ENCODE results near the gene SORCS2. TPM values are rescaled to one million over a fixed set of nuclear protein-coding genes. Genes with fewer than 3 reads are reported as not detected.

SORCS2 gene
- total and polyA plus RNA-seq, 2 of the 8 experiments (the other 6 are each of a cell fraction or from before 2014, with no cell fraction given) = 0.36 to 1.8 TPM

- Histone ChIP-seq H3K4me1 (replicated peaks in 1 of 4; ENCODE audit: control insufficient read depth in 3 of 4, insufficient read depth in 4 of 4, low read length in 3 of 4) (peaks cover 0 to 2% (median 0%) of the 10 kb centered on the region in 4 experiments; a peak in 1 of 7 replicates), H3K4me2 (ENCODE audit: insufficient read depth in 1 of 2, low read depth in 2 of 2, low read length in 2 of 2) (no peak overlapping the region), H3K27me3 (replicated peaks in 1 of 4; ENCODE audit: control insufficient read depth in 3 of 4, extremely low read depth in 1 of 4, insufficient read depth in 3 of 4, low read length in 3 of 4) (no peaks in the 10 kb centered on the region), H3K14ac (ENCODE audit: insufficient read length) (no peak overlapping the region), H3K9me3 (ENCODE audit: insufficient read depth in 2 of 2, low read depth in 1 of 2, low read length in 1 of 2) (peaks cover 5 to 8% of the 10 kb centered on the region in 2 experiments; a peak in 3 of 4 replicates), H4K20me1 (replicated peaks in 1 of 2; ENCODE audit: control insufficient read depth in 1 of 2, insufficient read depth in 2 of 2, low read length in 2 of 2) (no peaks in the 10 kb centered on the region), H2AK5ac (ENCODE audit: low read depth, low read length) (no peak overlapping the region), H3K4ac (replicated peaks; ENCODE audit: insufficient read length, low read depth, low read length) (no peak overlapping the region), H2AFZ (ENCODE audit: low read length) (no peak overlapping the region), H3K9ac (replicated peaks in 1 of 4; ENCODE audit: extremely low read depth in 1 of 4, low read depth in 3 of 4, low read length in 3 of 4) (no peak overlapping the region), H4K5ac (ENCODE audit: insufficient read length, low read depth, low read length) (no peak overlapping the region), H2BK120ac (replicated peaks; ENCODE audit: low read depth, low read length) (no peak overlapping the region), H3K79me2 (ENCODE audit: control insufficient read depth in 1 of 2, insufficient read depth in 2 of 2, low read length in 2 of 2) (no peaks in the 10 kb centered on the region), H2BK12ac (ENCODE audit: low read depth, low read length) (no peak overlapping the region), H3K23ac (ENCODE audit: insufficient read length) (no peak overlapping the region), H3K79me1 (ENCODE audit: low read depth, low read length) (no peaks in the 10 kb centered on the region), H2BK15ac (ENCODE audit: low read length) (no peak overlapping the region), H3K18ac (ENCODE audit: extremely low read depth, low read length) (no peak overlapping the region), H3K36me3 (ENCODE audit: control insufficient read depth in 2 of 4, insufficient read depth in 4 of 4, low read length in 3 of 4) (no peaks in the 10 kb centered on the region), H4K8ac (ENCODE audit: extremely low read depth, insufficient read depth, low read length) (no peak overlapping the region), H4K91ac (replicated peaks; ENCODE audit: insufficient read length, low read length) (no peak overlapping the region), H2BK5ac (ENCODE audit: low read depth, low read length) (no peak overlapping the region), H3K4me3 (ENCODE audit: extremely low read depth in 1 of 4, insufficient read depth in 2 of 4, low read depth in 3 of 4, low read length in 4 of 4) (no peak overlapping the region), H2BK20ac (ENCODE audit: low read length) (no peak overlapping the region), H3K23me2 (ENCODE audit: low read depth, low read length) (no peaks in the 10 kb centered on the region), H3K56ac (replicated peaks; ENCODE audit: insufficient read length, low read depth, low read length) (no peak overlapping the region), H3K27ac (ENCODE audit: low read depth, low read length) (no peak overlapping the region)
- no peak for DNase-seq (ENCODE audit: low read depth in 1 of 2, low spot score in 2 of 2)
- ChIA-PET POLR2A (ENCODE audit: partially characterized antibody) (interaction anchor here (0.8 kb wide), 1 partner anchor 426 kb away, joined by 3 read pairs; no protein-coding TSS in a partner anchor), CTCF (ENCODE audit: partially characterized antibody) (interaction anchor here (0.6 to 1.5 kb wide), 2 partner anchors 12 to 947 kb away, joined by 3 read pairs; no protein-coding TSS in a partner anchor)
- TF ChIP-seq SP4 (IDR thresholded peaks at IDR 0.05; ENCODE audit: low read length) = no peak
- no peak for TF ChIP-seq RNF2 (IDR thresholded peaks at IDR 0.05; ENCODE audit: borderline replicate concordance, low read depth, low read length, missing control alignments, poor library complexity, severe bottlenecking)
- no peak for TF ChIP-seq FOSL1 (IDR thresholded peaks at IDR 0.05; ENCODE audit: insufficient read depth, low read depth, low read length)
- TF ChIP-seq CHD2 (IDR thresholded peaks at IDR 0.05; ENCODE audit: low read length) = no peak
- TF ChIP-seq HDAC2 (IDR thresholded peaks at IDR 0.05; ENCODE audit: borderline replicate concordance in 1 of 2, low read depth in 2 of 2, low read length in 2 of 2) = no peak
- no peak for TF ChIP-seq EZH2 (IDR thresholded peaks at IDR 0.05; ENCODE audit: low read depth, low read length, severe bottlenecking)
- no peak for TF ChIP-seq ASH2L (IDR thresholded peaks at IDR 0.05; ENCODE audit: low read length)
- TF ChIP-seq BCL11A (IDR thresholded peaks at IDR 0.05; ENCODE audit: low read depth in 2 of 2, low read length in 2 of 2) = no peak
- TF ChIP-seq SAP30 (IDR thresholded peaks at IDR 0.05; ENCODE audit: insufficient read depth, insufficient replicate concordance, low read length) = no peak
- no peak for TF ChIP-seq CBX5 (IDR thresholded peaks at IDR 0.05; ENCODE audit: low read depth, low read length)
- no peak for FAIRE-seq
- WGBS, 2 experiments (ENCODE audit: extremely low coverage in 1 of 2, insufficient coverage in 1 of 2, insufficient read length in 1 of 2, insufficient replicate concordance in 2 of 2, low coverage in 1 of 2, low lambda C conversion rate in 2 of 2, missing lambda C conversion rate in 1 of 2) = 93% methylated on average over 18 of the region's 18 CpGs; no CpG with 5 or more reads in 1 of the 2 experiments
These were observed 435.2 kb downstream of the SORCS2 start for GRCh38 chr4:7627251-7628250.
